Stimulated activated CD4-positive, alpha-beta T cell treated with anti-CD3 and anti-CD28 coated beads, Interleukin-1b, Interleukin-23, amount 100 ng/mL, for 24 hours (primary cell): Measurements from ENCODE around the gene SCG5.
"Not testable (repeated sequence)": the region's sequence is repeated elsewhere in the genome, so short reads cannot be mapped to it uniquely, and the experiment has no call there.

Experiments used
- DNase-seq, 4 experiments: peaks; one replicate each; pipeline ENCODE4 v3.0.0-alpha.2; 2020; ENCODE audit warnings: low read depth in 4 of 4, low spot score in 1 of 4

Gene SCG5, protein sequence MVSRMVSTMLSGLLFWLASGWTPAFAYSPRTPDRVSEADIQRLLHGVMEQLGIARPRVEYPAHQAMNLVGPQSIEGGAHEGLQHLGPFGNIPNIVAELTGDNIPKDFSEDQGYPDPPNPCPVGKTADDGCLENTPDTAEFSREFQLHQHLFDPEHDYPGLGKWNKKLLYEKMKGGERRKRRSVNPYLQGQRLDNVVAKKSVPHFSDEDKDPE

DNA sequence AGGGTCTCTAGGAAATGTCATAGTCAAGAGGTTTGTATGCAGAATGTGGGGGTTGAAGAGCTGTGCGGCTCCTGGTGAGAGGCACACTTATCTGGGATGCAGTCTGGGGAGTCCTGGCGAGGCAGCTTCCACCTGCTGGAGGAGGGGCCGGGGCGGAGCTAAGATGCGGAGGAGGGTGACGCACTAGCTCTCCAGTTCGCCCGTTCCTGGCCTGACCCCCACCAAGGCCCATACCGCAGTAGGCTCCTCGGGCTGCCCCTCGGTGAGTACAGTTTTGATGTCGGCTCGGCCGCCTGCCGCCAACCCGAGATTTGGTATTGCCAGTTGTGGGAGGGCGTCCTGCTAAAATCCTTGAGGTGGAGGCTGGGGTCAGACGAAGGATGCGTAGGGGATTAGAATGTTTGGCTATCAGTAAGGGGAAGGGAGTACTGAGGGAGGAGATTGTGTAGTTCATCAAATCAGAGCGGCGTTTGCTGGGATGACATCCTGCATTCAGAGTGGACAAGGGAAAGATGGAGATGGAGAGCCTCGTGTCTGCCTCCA, at the start of gene SCG5:
TSS of gene SCG5 (plus strand) at position 194 of the 543 bp plus-strand sequence. CDS start 1,883 bp downstream, outside the sequence.
- DNase-seq = no peak

DNA sequence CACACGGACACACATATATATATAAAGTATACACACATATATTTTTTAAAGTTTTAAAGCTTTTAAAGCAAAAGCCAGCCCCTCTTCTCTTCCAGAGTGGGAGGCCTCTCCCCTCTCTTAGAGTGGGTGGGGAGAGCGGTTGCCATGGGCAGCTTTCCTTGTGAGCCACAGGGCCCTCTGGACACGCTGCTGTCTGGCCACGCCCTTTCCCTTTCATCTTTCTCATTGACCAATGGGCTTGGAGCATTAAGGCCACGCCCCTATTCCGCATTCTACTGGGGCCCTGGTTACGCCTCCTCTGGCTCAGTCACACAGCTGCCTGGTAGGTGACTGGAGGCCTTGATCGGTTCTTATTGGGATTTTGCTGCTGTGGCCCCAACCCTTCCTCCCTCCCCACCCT, 48.4 kb upstream of the SCG5 start, which contains the start of gene GOLGA8N:
TSS of gene GOLGA8N (plus strand) at position 306 of the 400 bp plus-strand sequence.
- DNase-seq = not testable (repeated sequence)

DNA sequence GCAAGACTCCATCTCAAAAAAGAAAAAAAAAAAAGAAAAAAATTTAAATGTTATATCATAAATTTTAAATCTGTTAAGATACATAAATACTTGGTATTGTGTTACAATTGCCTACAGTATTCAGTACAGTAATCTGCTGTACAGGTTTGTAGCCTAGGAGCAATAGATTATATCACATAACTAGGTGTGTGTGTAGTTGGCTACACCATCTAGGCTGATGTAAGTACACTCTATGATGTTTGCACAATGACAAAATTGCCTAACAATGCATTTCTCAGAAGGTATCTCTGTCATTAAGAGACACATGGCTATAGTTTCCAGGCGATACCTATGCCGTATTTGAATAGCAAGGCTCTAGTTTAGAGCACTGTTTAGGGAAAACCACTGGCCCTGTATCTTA, 32.0 kb upstream of the SCG5 start:
- not testable (repeated sequence) for DNase-seq

DNA sequence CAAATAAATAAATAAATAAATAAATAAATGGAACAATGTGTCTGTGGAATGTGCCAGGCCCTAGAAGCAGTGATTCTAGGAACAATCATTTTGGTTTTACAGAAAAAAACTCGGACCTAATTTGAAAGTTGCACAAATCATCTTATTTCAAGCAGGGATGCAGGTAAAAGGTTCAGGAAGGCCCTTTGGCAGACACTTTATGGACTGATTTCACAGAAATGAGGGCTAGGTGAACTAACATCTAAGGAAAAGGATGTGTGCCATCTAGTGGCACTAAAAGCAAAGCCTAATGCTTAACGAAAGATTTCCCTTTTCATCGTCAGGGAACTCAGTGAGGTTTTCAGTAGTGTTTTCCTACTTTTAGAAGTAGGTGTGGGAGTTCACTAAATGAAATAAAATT, 30.8 kb upstream of the SCG5 start:
- not testable (repeated sequence) for DNase-seq

DNA sequence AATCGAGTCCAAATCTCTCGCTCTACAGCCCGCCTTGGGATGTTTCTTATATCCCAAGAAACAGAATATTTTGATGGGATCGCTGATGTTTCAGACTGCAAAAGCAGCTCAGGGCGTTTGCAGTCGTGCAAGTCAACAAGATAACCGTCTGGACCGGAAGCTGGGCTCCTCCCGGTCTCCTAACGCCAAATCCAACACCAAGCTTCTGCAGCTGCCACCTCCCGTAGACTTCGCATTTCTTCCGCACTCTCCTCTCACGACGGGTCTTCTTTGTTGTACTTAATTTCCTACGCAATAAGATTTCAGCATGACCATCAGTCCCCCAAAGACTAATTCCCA, 26.8 kb upstream of the SCG5 start:
- not testable (repeated sequence) for DNase-seq

DNA sequence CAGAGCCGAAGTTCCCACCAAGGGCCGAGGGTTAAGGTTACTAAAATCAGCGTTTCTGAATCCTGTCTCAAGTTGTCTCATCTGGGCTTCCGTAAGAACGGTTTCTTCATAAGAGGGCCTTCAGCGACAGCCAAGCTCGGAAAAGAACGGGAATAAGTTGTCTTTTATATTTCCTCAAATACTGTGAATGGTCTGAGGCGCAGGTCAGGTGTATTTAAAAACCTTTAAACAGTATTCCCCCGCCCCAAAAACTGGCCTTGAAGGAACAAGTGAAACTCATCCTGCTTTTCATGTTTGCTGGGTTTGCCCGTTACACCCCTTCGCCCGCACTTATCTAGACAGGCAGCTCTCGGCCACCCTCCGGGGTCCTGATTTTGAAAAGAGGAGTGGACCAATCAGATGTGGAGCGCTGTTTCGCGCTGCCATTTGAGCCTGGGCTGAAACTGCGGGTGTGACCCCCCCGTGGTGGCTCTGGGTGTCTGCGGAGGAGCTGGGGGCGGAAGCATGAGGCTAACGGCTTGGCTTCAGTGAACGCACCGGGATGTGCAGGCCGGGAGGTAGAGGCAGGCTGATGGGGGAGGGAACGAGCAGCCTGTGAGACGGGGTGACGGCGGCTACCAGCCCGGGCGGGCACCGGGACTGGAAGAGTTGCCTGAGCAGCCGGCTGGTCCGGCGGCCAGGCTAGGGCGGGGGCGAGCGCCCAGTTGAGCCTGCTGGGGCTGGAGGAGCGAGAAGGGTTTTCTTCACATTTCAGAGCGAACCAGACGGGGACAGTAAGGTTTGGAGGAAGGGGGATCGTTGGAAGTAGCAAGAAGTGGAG, 26.2 kb upstream of the SCG5 start, which contains the start of gene ARHGAP11A:
TSS of gene ARHGAP11A (plus strand) at position 454 of the 820 bp plus-strand sequence. CDS start 708 bp downstream, outside the sequence.
- DNase-seq = peak; percentile 47 to 83 (median 64)

DNA sequence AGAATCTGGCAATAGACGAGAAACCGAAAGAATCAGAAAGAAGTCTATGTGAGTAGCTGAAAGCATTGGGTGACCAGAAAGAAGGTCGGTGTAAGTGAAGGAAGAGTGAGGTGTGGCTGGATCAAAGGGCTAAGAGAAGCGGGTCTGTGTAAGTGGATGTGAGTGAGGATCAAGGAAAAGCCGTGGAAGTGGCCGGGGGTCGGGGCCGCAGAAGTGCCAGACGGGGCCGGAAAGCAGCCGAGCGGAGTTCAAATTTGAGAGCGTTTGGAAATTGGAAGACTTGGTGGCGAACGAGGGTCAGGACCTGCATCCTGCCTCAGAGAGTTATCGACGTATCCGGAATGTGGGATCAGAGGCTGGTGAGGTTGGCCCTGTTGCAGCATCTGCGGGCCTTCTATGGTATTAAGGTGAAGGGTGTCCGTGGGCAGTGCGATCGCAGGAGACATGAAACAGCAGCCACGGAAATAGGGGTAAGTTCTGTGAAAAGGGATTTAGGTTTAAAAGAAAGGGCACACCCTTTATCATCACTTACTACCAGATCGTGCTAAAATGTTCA, 25.6 kb upstream of the SCG5 start:
- not testable (repeated sequence) for DNase-seq

DNA sequence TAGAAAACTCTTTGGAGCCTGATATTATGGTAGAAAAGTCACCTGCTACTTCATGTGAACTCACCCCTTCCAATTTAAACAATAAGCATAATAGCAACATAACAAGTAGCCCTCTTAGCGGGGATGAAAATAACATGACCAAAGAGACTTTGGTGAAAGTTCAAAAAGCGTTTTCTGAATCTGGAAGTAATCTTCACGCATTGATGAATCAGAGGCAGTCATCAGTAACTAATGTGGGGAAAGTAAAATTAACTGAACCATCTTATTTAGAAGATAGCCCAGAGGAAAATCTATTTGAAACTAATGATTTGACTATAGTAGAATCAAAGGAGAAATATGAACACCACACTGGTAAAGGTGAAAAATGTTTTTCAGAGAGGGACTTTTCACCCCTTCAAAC, 5.1 kb upstream of the SCG5 start:
- DNase-seq = no peak

DNA sequence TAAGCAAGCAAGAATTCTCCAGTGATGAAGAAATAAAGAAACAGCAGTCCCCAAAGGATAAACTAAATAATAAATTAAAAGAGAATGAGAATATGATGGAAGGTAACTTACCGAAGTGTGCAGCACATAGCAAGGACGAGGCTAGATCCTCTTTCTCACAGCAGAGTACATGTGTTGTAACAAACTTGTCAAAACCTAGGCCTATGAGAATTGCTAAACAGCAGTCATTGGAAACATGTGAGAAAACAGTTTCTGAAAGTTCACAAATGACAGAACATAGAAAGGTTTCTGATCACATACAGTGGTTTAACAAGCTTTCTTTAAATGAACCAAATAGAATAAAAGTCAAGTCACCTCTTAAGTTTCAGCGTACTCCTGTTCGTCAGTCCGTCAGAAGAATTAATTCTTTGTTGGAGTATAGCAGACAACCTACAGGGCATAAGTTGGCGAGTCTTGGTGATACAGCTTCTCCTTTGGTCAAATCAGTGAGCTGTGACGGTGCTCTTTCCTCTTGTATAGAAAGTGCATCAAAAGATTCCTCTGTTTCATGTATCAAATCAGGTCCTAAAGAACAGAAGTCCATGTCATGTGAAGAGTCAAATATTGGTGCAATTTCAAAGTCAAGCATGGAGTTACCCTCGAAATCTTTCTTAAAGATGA, 4.5 kb upstream of the SCG5 start:
- no peak for DNase-seq

DNA sequence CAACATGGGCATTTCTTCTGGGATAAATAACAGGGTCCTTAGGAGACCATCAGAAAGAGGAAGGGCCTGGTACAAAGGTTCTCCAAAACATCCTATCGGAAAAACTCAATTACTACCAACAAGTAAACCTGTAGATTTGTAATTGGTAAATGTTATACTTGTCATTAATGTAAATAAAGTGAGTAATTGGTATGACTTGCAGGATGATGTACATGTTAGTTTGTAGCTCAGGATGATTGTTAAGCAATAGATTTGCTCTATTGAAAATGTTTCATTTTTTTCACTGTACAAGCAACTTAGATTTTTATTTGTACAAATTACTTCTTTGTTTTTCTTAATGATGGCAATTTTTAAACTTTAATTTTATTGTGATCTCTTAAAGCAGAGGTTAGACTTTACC, 3.8 kb upstream of the SCG5 start:
- no peak for DNase-seq

DNA sequence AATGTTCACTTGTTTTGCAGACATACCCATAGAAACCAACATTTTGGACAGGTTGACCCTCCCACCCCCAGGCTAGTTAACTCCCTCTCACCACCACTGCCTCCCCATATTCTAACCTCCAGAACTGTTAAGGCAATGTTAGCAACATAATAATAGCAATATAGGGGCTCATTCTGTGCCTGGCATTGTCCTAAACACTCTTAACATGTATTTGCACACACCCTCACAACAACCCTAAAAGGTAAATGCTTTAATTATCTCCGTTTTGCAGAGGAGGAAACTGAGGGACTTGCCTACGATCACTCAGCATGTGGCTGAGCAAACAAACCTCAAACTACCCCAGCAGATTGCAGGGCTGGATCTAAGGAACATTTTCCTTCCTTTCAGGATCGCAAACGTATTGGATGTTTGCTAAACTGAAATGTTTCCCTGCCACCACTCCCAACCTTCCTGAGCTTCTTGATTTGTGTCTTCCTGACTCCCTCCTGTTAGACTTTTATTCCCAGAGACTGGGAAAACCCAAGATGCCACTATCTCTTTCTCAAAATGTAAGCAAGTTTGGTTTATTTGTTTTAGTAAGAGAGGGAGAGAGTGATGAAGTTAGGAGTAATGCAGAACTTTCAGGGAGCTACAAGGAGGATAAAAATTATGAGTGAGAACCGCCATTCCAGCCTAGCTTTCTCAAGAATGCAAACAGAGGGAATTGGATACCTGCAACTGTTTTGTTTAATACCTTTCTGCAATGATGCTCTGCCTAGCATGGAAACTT, 1.3 kb downstream of the SCG5 start:
- no peak for DNase-seq

DNA sequence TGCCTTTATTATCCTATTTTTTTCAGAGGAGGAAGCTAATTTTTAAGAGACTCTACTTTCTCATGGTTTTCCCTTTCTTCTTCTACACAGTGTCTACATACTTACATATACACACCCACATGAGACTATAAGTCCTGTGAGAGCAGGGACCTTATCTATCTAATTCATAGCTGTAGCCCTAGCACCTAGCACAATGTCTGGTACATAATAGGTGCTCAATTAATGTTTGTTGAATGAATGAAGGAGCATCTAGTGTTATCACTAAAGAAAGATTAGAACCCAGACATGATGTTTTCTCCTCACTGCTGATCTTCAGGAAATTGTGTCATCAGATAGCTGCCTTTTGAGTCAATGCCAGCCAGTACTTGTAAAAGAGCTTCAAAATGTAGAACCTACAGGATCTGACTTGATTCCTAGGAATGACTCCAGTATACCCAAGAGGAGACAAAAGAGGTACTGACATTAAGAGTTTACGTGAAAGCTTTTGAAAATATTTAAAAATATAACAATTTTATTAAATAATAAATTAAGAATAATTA, 2.5 kb downstream of the SCG5 start:
- DNase-seq = no peak

DNA sequence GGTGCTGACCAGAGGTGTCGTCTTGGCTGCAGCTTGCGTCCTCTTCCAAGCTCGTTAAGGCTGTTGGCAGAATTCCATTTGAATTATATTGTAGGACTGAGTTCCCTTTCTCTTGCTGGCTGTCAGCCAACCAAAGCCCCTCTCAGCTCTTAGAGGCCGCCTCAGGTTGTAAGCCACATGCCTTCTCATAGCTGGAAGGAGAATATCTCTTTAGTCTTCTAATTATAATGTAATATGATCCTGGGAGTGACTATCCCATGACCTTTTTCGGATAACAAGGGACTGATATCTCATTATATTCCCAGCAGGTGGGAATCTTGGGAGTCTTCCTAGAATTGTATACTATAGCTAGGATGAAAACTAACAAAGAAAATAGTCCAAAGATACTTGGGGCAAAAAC, 4.8 kb downstream of the SCG5 start:
- DNase-seq = no peak

DNA sequence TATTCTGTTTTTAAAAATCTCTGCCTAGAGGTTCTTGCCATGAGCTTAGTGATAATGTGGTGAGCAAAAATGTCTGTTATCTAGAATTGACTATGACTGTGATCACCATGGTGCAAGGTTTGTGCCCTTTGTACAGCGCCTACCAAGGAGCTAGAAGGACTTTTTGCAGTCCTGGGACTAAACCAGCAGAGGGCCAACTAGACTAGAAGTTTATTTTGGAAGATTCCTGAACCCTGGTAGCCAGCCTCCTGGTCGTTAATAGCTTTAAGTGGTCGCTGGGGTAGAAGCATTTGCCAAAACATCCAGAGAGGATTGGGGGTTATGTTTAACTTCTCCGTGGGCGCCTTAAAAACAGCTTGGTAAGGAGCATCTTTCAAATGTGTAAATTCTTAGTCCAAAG, 7.8 kb downstream of the SCG5 start:
- no peak for DNase-seq

DNA sequence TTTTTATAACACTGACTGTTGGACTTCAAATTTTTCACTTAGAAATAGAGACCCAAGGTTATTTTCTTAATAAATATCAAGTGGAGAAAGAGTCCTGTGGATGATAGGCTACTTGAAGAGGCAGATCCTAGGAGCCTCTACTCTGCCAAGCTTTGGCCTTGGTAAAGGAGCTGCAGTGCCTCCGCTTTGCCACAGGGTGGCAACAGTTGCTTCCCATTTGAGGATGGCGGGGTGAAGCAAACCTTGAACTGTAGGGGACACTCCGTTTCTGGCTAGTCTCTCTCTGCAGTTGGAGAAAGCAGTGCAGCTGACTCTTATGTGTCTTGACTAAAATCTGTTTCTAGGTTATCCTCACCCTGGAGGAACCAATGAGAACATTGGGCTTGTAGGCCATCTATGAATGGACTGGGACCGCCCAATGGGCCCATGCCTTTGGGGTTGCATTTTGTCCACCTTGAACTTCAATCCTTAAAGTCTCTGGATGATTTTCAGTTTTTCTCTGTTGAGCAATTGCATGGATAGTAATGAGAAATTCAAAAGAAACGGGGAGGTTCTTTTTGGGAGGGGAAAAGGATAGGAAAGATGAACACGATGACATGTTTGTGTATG, 9.8 kb downstream of the SCG5 start:
- DNase-seq = peak in 2 of 4 experiments; percentile 17 to 26

DNA sequence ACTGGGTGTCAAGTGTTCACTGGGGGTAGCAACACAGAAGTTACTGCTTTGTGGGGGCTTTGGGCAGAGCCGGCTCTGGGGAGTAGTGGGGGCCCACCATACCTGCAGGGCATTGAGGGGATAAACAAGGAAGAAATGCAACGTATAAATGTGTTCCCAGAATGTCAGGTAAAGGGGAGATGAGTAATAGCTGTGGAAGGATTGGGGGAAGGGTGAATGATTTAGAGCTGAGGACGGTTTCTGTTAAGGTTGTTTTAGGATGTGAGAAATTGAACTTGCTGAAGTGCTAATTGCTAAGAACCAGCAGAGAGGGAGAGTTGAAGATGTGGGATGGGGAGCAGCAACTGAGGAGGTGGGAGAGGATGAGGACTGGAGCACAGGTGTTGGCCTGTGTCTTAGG, 10.7 kb downstream of the SCG5 start:
- no peak for DNase-seq

DNA sequence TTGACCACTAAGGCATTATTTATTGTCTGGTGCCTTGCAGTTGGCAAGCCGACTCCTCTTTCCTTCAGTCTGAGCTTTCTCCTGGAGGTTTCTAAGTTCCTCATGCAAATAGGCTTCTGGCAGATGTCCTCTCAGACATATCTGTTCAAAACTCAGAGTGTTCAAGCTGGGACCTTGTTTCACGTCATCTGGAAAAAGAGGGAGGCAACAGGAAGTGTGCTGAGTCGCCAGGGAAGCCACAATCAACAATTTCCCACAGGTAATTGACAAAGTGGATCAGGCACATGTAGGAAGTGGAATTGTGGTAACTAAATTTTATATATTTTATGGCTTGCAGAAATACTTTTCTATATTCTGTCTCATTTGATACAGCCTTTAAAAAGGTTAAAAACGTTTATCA, 14.6 kb downstream of the SCG5 start:
- DNase-seq = no peak

DNA sequence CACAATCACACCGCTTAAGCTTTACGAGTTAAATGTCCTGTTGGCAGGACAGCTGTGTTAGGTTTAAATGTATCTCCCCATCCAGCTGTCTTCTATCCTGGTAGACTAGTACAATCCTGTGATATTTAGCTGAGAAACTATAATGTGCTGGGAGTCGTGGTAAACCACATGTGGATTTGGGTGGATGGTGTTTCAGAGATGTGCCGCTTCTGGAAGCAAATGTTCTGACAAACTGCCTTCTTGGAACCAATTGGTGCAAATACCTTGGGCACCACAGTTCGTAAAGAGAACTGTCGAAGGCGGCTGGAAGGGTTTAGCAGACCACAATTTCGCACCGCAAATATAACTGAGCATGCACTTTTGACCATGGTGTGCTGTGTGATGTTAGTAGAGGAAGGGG, 15.0 kb downstream of the SCG5 start:
- DNase-seq = no peak

DNA sequence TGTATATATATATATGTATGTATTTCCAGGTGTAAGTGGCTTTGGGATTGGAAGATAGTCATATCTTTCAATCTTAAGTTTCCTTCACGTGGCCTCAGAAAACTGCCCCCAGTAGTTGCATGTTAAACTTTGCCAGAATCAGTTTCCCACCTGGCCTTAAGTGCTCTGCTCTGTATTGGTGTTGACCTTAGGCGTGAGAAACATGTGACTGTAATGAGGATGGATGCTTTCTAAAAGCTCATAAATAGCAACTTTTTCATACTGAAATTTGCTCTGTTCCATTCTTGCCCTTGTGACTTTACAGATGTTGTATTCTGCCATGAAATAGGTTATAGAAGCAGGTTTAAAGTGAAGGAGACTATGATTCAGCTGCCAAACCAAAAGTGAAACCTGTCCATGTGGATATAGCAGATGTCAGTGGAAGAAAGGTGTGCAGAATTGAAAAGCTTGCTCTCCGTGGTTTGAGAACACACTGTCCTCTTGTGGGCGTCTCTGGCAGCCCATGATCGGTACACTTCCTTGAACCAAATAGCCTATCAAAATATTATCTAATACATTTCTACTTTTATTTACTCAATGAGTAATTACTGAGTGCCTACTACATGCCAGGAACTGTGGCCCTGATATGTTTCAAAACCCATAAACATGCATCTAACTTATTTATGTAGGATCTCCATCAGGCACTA, 15.8 kb downstream of the SCG5 start:
- DNase-seq = no peak
